Gastroesophageal sphincter (tissue), 4 donors: ENCODE measurements around the gene NEDD8. TPM values are rescaled to one million over a fixed set of nuclear protein-coding genes. Genes with fewer than 3 reads are reported as not detected.

Source experiments
- ATAC-seq: fragments of 150-250 bp; one replicate; pipeline ENCODE4 v1.9.1; 2016; ENCODE audit warnings: mild to moderate bottlenecking, moderate library complexity
- H3K27ac ChIP-seq, 4 donors: fragments of 200-600 bp; sonication (generic) in 3 of 4; 1 replicate in 3 of 4; 2 replicates in 1 of 4; pipeline ENCODE4 v1.5.1; 2016 to 2019
- H3K27me3 ChIP-seq: fragments of 200-600 bp; sonication (generic); one replicate; pipeline ENCODE4 v1.5.1; 2019
- H3K36me3 ChIP-seq, 2 donors: fragments of 200-600 bp; sonication (generic); one replicate each; pipeline ENCODE4 v1.5.1; 2019; ENCODE audit warnings: control low read depth in 1 of 2
- H3K4me1 ChIP-seq, 3 donors: fragments of 200-600 bp; sonication (generic); 1 replicate in 2 of 3; 2 replicates in 1 of 3; pipeline ENCODE4 v1.5.1; 2016 to 2019; ENCODE audit warnings: control low read depth in 2 of 3
- H3K4me3 ChIP-seq, 2 donors: fragments of 200-600 bp; sonication (generic); one replicate each; pipeline ENCODE4 v1.5.1; 2019; ENCODE audit warnings: mild to moderate bottlenecking in 1 of 2, moderate library complexity in 1 of 2
- H3K9me3 ChIP-seq, 3 donors: fragments of 200-600 bp; sonication (generic); one replicate each; pipeline ENCODE4 v1.5.1; 2017 to 2019; ENCODE audit warnings: control low read depth in 2 of 3
- EP300 ChIP-seq: sonication (generic); formaldehyde crosslinking; IDR thresholded peaks from one replicate; pipeline ENCODE4 v1.6.1; 2017; ENCODE audit warnings: antibody characterized with exemption, mild to moderate bottlenecking
- POLR2A ChIP-seq, 2 donors: fragments of 450-650 bp; IDR thresholded peaks; one replicate each; pipeline ENCODE4 v1.6.1; 2017; ENCODE audit warnings: antibody characterized with exemption in 2 of 2, mild to moderate bottlenecking in 2 of 2, moderate library complexity in 1 of 2
- POLR2AphosphoS5 ChIP-seq: sonication (generic); formaldehyde crosslinking; IDR thresholded peaks from one replicate; pipeline ENCODE4 v1.6.1; 2017; ENCODE audit warnings: antibody characterized with exemption
- WGBS, 2 donors: methylation state at CpG; one replicate each; pipeline ENCODE4 v1.1.5; 2018; ENCODE audit warnings: low coverage in 1 of 2; 5-methylcytosine and 5-hydroxymethylcytosine counted together
- total RNA-seq, 4 donors: library from RNA; depleted of rRNA; stranded (reverse); fragments of >200 nt; gene quantifications; one replicate each; pipeline ENCODE4 v1.1.0, GENCODE V29; 2016
- TF ChIP-seq, protein P1 (sequence below), 4 experiments: fragments of 200-600 bp in 2 of 4; fragments of 450-650 bp in 2 of 4; sonication (generic) in 1 of 4; IDR thresholded peaks; one replicate each; pipeline ENCODE4 v1.5.1; 2017 to 2019; ENCODE audit warnings: antibody characterized with exemption in 4 of 4, mild to moderate bottlenecking in 2 of 4, moderate library complexity in 2 of 4

The NEDD8 gene
- total RNA-seq, 4 donors from 2014 or later = 136 to 193 (median 168) TPM

DNA sequence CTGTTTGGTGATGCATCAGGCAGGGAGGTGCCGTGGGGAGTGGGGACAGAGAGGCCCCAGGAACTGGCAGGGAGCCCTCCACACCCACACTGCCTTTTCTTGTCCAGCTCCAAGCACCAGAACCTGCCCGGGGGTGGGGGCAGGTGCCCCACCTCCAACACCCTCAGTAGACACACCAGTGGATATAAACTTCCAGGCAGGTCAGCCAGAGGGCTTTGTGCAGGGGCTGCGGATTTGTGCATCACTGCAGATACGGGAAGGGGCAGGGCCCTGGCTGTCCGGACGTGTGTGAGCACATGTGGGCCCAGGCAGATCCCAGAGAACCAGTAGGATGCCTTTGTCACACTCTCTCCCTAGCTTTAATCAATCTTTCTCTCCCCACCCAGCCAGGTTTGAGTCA is 32.1 kb upstream of the NEDD8 start:
- no peaks in the 10 kb centered on the region for H3K9me3 ChIP-seq
- TF ChIP-seq POLR2AphosphoS5 = no peak
- TF ChIP-seq POLR2A (IDR thresholded peaks at IDR 0.05) = no peak
- TF ChIP-seq EP300 = no peak
- TF ChIP-seq, protein P1, sequence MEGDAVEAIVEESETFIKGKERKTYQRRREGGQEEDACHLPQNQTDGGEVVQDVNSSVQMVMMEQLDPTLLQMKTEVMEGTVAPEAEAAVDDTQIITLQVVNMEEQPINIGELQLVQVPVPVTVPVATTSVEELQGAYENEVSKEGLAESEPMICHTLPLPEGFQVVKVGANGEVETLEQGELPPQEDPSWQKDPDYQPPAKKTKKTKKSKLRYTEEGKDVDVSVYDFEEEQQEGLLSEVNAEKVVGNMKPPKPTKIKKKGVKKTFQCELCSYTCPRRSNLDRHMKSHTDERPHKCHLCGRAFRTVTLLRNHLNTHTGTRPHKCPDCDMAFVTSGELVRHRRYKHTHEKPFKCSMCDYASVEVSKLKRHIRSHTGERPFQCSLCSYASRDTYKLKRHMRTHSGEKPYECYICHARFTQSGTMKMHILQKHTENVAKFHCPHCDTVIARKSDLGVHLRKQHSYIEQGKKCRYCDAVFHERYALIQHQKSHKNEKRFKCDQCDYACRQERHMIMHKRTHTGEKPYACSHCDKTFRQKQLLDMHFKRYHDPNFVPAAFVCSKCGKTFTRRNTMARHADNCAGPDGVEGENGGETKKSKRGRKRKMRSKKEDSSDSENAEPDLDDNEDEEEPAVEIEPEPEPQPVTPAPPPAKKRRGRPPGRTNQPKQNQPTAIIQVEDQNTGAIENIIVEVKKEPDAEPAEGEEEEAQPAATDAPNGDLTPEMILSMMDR (IDR thresholded peaks at IDR 0.05) = no peak
- H3K4me3 ChIP-seq = no peak overlapping the region
- H3K36me3 ChIP-seq = peaks cover 0 to 52% of the 10 kb centered on the region in 2 donors
- H3K4me1 ChIP-seq = peaks cover 0 to 3% (median 0%) of the 10 kb centered on the region in 3 donors
- no peak overlapping the region for H3K27ac ChIP-seq
- no peak for ATAC-seq
- H3K27me3 ChIP-seq = no peaks in the 10 kb centered on the region
- WGBS, 2 donors = 56% methylated on average over 4 of the region's 6 CpGs; no CpG with 5 or more reads in 1 of the 2 donors

DNA sequence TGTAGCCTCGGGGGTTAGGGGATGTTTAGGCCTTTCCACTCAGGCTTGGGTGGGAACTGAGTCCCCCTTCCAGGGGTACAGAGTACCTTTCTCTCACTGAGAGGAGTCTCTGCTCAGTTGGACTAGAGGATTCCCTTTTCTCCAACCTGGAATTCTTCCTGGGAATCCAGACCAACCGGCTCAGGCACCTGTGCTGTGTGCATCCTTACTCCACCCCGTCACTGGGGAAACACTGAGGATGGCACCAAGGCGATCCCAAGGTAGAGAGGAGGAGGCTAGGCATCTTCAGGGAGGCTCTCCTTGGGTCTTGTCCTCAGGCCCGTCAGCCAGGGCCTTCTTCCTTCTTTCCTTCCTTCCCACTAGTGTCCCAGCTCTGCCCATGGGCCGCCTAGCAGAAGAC is 31.7 kb upstream of the NEDD8 start:
- Histone ChIP-seq H3K4me3 (no peak overlapping the region), H3K27ac (no peak overlapping the region), H3K9me3 (no peaks in the 10 kb centered on the region), H3K4me1 (peaks cover 0 to 7% (median 0%) of the 10 kb centered on the region in 3 donors), H3K27me3 (no peaks in the 10 kb centered on the region), H3K36me3 (peaks cover 0 to 48% of the 10 kb centered on the region in 2 donors)
- TF ChIP-seq POLR2A (IDR thresholded peaks at IDR 0.05) (no peak), POLR2AphosphoS5 (no peak), EP300 (no peak)
- TF ChIP-seq, protein P1 (IDR thresholded peaks at IDR 0.05) = no peak
- ATAC-seq = no peak
- WGBS, 2 donors = 63% methylated on average over 5 of the region's 6 CpGs; no CpG with 5 or more reads in 1 of the 2 donors

DNA sequence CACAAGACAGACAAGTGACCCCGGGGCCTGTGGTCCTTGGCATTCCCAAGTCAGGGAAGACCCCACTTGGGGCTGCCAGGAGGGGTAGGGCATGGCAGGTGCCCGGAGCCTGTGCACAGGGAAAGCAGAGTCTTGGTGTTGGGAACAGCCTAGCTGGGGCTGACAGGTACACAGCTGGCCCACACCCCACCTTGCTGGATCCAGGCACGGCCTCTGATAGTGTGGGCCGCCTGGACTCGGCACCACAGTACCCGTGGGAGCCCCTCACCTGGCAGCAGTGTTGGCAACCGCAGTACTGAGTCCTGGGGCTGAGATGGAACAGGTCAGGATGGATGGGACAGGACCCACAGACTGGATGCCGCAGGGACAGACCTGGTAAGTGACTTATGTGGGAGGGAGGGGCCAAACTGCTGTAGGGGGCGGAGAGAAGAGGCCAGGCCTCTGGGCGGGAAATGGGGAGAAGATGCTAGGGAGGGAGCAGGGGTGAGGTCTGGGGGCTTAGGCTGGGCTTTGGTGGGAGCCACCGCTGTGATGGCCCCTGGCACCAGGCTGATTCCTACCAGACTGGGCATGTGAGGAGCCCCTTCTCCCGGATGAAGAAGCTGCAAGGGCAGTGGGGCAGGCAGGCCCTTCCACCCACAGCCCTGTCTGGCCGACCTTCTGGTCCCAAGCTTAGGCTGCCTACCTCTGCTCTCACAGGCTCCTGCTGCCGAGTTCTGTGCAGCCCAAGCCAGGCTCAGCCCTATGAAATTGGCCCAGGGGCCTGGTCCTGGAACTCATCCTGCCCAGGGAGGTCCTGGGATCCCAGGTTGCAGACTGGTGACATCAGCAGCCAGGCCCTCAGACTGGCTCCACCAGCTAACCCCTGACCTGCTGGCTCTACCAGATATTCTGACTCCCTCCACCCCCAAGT is 30.9 kb upstream of the NEDD8 start, which contains the start of gene TGM1:
Gene TGM1 (minus strand): TSS at position 357 of the 913 bp plus-strand sequence. CDS start 825 bp downstream, outside the sequence.
- Histone ChIP-seq H3K27ac (no peak within 1 kb of the TSS), H3K9me3 (no peaks in the 10 kb centered on the region), H3K36me3 (peaks cover 0 to 40% of the 10 kb centered on the region in 2 donors), H3K4me1 (peaks cover 0 to 9% (median 0%) of the 10 kb centered on the region in 3 donors), H3K27me3 (no peaks in the 10 kb centered on the region), H3K4me3 (no peak within 1 kb of the TSS)
- 45 to 80% methylated on average over 4 to 6 of the region's 14 CpGs for WGBS, 2 donors
- no peak for ATAC-seq
- TF ChIP-seq POLR2AphosphoS5 = no peak
- TF ChIP-seq POLR2A (IDR thresholded peaks at IDR 0.05) = no peak
- TF ChIP-seq, protein P1 (IDR thresholded peaks at IDR 0.05) = no peak
- no peak for TF ChIP-seq EP300

DNA sequence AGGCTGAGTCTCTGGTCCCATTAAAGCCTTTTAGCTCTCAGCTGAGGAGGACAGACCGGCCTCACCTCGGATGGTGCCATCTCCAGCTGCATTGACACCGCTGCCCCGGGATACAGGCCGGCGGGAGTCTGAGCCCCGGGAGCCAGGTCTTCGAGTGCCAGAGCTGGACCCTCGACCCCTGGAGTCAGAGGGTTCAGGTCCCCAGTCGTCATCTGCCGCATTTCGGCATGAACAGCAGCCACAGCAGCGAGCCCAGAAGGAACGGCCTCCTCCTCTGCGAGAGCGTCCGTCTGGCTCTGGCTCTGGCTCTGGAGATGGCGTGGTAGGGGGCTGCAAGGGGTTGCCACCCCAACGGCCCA is 29.8 kb upstream of the NEDD8 start:
- WGBS, 2 donors = no CpG with 5 or more reads among the region's 19 CpGs
- Histone ChIP-seq H3K9me3 (no peaks in the 10 kb centered on the region), H3K4me3 (no peak overlapping the region), H3K27ac (no peak overlapping the region), H3K36me3 (peaks cover 0 to 29% of the 10 kb centered on the region in 2 donors), H3K27me3 (no peaks in the 10 kb centered on the region), H3K4me1 (peaks cover 0 to 9% (median 0%) of the 10 kb centered on the region in 3 donors)
- no peak for TF ChIP-seq EP300
- TF ChIP-seq, protein P1 (IDR thresholded peaks at IDR 0.05) = no peak
- no peak for TF ChIP-seq POLR2A (IDR thresholded peaks at IDR 0.05)
- TF ChIP-seq POLR2AphosphoS5 = no peak
- ATAC-seq = no peak
